KBM-7 (cell line): Measurements from ENCODE around the gene RASGEF1C.

Experiments used
- DNase-seq: peaks from one replicate; pipeline ENCODE4 v3.0.0-alpha.2; 2015
- in situ Hi-C: fragments of 300-500 bp; cut with MboI; formaldehyde crosslinking; loops from 2 replicates; pipeline ENCODE4 v1.14.3; 2020; ENCODE audit warnings: low sequenced_read_pairs, low pct_unique_long_range_greater_than_20kb, mixed read lengths

Gene RASGEF1C

DNA sequence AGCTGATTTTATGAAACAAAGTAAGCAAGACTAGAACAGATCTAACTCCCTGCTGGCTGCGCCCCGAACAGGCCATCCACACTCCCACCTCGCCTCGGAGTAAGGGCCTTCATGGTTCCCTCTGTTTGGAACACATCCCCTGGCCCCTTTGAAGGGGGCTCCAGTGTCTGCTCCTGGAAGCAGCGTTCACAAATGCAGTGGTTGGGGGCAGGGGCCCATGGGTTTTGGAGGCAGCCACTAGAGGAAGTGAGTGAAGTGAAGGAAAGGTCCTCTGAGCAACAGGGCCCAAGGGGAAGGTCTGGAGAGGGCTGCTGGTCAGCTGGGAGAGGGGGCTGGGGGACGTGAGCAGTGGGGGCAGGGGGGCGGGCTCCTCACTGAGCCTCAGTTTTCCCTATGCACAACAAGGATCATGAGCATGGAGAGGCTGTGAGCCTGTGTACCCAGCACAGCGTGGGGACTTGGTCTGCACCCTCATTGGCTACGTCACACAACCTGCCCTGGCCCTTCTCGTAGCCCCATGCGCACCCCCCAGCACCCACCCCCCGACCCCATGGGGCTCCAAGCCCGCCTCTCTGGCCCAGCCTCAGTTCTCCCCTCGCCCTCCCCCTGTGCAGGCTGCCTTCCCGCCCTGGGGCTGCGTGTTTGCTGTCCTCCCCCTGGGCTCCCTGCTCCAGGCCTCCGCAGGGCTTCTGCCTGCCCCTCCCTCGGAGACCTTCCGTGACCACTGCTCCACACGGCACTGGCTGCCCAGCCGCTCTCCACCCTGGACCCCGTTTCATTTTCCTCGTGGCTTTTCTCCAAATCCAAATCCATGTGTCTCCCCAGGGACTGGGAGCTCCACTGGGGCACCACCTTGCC, 39.5 kb downstream of the RASGEF1C start:
- in situ Hi-C loops = no loop called here
- DNase-seq = no peak

DNA sequence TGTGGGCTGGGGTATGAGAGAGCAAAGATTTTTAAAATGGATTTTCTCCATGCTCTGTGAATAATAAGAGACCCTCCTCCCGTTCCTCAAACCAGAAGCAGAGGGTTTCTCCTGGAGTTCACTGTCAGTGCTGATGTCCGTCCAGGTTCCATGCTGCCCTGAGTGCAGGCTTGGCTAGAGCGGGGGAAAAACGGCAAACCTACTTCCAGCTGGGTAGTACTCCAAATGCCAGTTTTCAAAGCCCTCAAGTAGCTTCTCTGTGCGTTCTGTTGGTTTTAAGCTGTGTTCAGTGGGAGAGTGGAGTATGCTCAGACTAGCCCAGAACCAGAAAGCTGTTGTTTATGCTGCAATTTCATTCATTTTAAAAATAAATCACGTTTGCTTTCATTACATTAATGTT, 40.3 kb downstream of the RASGEF1C start:
- DNase-seq = no peak
- in situ Hi-C loops = no loop called here

DNA sequence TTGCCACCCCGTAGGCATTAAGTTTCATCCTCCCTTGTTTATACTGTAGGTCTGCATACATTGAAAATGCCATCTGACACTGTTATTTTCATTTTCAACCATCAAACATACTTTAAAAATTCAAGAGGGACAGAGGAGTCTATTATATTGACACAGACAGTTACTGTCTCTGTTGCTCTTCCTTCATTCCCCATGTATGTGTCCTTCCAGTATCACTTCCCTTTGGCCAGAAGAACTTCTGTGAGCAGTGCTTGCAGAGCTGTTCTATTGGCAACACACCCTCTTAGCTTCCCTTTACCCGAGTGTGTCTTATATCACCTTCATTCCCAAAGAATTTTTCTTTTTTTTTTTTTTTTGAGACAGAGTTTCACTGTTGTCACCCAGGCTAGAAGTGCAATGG, 42.8 kb downstream of the RASGEF1C start:
- in situ Hi-C loops = no loop called here
- no peak for DNase-seq

GRCh38 chr5:180162304-180162661, 46.7 kb downstream of the RASGEF1C start:
- DNase-seq = no peak
- in situ Hi-C loops = no loop called here

DNA sequence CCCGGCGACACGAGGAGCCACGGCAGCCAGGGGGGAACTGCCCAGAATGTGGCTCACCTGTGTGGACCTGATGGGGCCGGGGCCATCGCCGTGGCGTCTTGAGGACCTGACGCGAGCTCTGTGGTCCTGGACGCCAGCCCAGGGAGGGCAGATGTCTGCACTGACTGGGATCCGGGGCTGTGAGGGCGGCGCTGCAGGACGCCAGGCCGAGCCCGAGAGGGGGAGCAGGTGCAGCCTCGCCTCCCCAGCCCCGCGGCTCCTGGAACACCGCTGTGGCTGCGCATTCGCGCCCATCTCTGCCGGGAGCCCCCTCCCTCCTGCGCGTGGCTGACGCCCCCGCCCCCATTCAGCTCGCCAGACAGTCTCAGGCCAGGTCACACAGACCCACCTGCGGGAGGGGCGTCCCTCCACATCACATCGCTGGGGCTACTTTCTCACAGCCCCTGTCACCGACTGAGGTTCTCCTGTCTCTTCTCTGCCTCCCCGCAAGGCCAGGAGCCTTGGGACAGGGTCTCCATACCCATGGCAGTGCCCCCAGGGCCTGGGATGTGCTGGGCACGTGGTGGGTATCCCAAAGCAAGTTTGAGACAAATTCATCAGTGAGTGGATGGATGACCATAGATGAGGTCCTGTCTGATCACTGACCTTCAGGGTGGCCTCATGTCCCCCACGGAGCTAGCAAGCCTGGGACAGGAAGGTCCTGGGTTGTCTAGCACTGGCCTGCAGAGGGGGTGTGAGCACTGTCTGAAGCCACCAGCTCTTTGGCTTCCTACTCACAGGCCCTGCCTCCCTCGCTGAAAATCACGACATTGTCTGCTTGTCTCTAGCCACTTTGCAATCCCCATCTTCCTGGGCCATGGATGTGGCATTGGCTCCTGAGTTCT, 47.3 kb downstream of the RASGEF1C start:
- DNase-seq = no peak

GRCh38 chr5:180160789-180161188, 48.2 kb downstream of the RASGEF1C start:
- in situ Hi-C loops = no loop called here
- peak; percentile 50 for DNase-seq

More for the DNA sequence above, 47.3 kb downstream of the RASGEF1C start:
- in situ Hi-C loops = no loop called here

GRCh38 chr5:180160215-180160614, 48.8 kb downstream of the RASGEF1C start:
- DNase-seq = no peak
- in situ Hi-C loops = no loop called here

DNA sequence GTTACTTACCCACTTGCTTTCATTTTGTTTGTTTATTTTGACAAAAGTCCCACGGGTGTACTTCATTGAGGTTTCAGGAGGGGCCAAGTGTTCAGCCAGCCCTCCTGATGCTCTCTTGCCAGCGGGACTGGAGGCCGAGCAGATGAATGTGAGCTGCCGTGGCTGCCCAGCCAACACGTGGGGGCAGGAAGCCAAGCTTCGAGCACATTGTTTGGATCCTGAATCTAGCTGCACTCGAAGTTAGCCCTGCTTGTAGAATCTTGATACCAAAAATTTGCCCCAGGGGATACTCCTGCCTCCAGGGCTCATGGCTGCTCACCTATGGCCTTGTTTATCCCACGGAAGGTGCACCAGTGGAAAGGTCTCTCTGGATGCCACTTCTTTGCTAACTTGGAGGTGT, 49.3 kb downstream of the RASGEF1C start:
- no peak for DNase-seq
- in situ Hi-C loops = no loop called here

DNA sequence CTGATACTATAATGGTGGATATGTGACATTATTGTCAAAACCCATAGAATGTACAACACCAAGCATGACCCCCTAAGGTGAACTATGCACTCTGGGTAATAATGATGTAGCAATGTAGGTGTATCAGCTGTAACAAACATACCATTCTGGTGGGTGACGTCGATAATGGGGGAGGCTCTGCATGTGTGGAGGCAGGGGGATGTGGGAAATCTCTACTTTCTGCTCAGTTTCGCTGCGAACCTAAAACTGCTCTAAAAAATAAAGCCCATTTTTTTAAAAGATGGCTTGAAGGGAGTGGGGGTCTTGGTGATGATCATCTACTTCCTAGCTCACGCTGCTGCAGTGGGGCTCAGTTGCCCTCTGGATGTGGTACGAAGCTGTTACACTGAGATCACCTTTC, 51.1 kb downstream of the RASGEF1C start:
- in situ Hi-C loops = no loop called here
- no peak for DNase-seq

- no peak for DNase-seq
- in situ Hi-C loops = no loop called here
These were observed 52.9 kb downstream of the RASGEF1C start for GRCh38 chr5:180156141-180156540.

GRCh38 chr5:180155365-180155926, 53.6 kb downstream of the RASGEF1C start:
- in situ Hi-C loops = no loop called here
- no peak for DNase-seq

DNA sequence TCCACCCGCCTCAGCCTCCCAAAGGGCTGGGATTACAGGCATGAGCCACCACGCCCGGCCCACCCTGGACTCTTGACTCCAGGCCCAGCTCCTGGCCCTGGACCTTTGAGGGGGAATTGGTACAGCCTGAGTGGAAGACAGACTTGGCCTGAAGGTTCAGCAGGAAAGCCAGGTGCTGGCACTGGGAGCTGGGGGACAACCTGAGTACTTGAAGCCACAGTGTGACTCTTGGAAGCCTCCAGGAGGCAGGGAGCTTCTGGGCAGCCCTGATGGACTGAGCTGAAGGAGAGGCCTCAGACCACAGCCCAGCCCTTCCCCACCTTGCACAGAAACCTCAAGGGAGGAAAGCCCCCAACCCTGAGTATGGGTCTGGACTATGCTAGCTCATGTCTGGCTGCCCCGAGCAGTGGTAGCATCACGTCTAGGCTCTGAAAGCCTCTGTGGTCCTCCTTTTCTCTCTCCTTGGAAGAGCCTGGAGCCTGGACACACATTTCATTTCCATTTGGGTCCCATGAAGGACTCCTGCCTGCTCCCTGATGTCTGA, 54.1 kb downstream of the RASGEF1C start:
- no peak for DNase-seq
- in situ Hi-C loops = no loop called here

DNA sequence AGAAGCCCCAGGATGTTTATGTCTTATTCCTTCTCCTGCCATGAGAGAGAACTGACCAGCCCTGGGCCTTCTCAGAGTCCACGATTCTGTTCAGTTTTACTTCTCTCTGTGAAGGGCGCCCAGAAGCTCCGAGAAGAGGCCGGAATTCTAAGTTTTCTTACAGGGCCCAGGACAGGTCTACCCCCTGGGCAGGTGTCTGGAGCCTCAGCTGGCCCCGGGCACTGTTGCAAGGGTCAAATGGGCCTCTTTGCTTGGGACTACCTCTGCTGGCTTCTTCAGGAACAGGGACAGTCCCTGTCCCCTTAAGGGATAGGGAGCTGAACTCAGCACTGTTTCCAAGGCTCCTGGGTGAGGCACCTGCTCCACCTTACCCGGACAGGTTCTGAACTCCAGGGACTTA, 55.0 kb downstream of the RASGEF1C start:
- no peak for DNase-seq
- in situ Hi-C loops = no loop called here

- in situ Hi-C loops = no loop called here
These were observed 55.9 kb downstream of the RASGEF1C start for GRCh38 chr5:180153099-180153498.

GRCh38 chr5:180143656-180144364, 65.2 kb downstream of the RASGEF1C start:
- in situ Hi-C loops = no loop called here
- no peak for DNase-seq

More at GRCh38 chr5:180153099-180153498, 55.9 kb downstream of the RASGEF1C start:
- no peak for DNase-seq

DNA sequence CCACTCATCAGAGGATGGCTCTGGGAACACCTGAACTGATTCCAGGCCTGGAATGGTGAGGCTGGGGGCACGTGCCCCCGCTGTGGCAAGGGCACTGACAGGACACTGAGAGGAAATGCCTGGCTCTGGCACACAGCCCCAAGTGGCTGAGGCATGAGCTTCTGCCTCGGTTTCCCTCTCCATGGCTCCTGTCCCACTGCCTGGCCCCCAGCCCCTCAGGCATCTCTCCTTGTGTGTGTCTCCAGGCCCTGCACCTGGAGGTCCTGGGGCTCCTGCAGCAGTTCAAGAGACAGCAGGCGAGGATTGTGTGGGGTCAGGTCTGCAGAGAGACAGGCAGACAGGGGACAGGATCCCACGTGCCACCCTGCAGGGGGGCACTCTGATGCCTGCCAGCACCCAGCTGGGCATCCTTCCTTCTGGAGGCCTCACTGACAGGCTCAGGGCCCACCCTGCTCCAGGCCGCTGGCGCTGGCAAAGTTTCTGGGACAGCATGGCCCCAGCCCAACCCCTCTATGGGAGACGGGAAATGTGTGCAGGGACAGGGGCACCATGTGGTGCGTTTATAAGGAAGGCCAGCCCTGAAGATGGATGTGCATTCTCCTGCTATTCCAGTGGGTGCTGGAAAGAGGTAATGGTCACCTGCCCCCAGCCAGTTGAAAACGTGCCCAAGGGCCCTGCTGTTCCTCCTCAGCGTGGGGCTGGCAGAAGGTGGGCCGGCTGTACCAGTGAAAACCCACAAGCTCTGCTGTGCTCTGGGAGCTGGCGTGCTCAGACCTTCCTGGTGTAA, 66.0 kb downstream of the RASGEF1C start:
- no peak for DNase-seq
- in situ Hi-C loops = no loop called here

DNA sequence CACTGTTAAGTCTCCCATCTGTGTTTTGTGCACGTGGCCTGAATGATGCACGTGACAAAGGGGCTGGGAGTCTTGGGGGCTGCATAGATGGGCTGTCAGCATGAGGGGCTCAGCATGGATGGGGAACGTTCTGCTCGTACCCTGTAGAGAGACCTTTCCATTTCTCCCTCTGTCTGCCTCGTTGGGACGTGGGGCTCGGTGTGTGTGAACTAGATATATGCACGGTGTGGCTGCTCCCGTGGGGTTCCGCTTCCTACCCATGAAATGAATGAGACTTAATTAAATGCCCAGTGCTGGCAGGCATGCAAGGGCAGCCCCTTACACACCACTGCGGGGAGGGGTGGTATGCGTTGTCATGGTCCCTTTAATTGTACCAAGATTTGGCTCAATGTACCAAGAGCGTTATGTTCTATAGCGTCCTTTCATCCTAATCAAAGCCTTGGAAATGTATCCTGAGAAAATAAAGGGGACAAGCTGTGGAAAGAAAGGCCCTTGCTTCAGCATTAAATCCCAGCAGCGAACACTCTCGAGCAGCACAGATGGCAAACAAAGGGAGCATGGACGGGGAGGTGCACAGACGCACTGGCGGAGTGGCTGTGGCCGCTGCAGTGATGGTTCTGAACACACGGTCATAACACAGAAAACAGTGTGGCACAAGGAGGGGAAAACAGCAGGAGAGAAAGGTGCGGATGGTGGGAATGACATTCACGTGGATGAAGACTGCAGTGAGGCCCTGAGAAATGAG, 66.8 kb downstream of the RASGEF1C start:
- in situ Hi-C loops = no loop called here
- no peak for DNase-seq
